OCI-LY7 (cell line): Measurements from ENCODE around the gene TPR. TPM values are rescaled to one million over a fixed set of nuclear protein-coding genes. Genes with fewer than 3 reads are reported as not detected.

Experiments
- BruUV-seq: library from RNA; stranded (reverse); fragments of 400-500 nt; replicated peaks from 2 replicates; lab custom pipeline; 2021; lab: Mats Ljungman, UMichigan
- CTCF ChIA-PET: fragments of 300-600 bp; sonication (Branson Sonifier 250); formaldehyde crosslinking; loops from one replicate; lab custom pipeline; 2022; ENCODE audit warnings: antibody characterized with exemption; ENCODE audit not compliant: unreplicated experiment; lab: Charles Lee
- POLR2A ChIA-PET: fragments of 300-600 bp; sonication (Branson Sonifier 250); formaldehyde crosslinking; loops from one replicate; lab custom pipeline; 2022; ENCODE audit warnings: antibody characterized with exemption; lab: Charles Lee
- DNase-seq: peaks from one replicate; pipeline ENCODE4 v3.0.0-alpha.2; 2015; ENCODE audit warnings: low spot score
- H2AFZ ChIP-seq: fragments of 200-600 bp; sonication (generic), shearing (Covaris generic); 2 replicates; pipeline ENCODE4 v1.6.1; 2014; ENCODE audit warnings: mild to moderate bottlenecking, antibody characterized with exemption, low read length, moderate library complexity
- H3K27ac ChIP-seq: fragments of 200-600 bp; sonication (generic); 2 replicates; pipeline ENCODE4 v1.5.1; 2014; ENCODE audit warnings: mixed run types, low read depth, mild to moderate bottlenecking, moderate library complexity, low read length, inconsistent platforms; ENCODE audit not compliant: poor library complexity, severe bottlenecking
- H3K36me3 ChIP-seq: fragments of 200-600 bp; sonication (generic); 2 replicates; pipeline ENCODE4 v1.6.1; 2014; ENCODE audit warnings: mild to moderate bottlenecking, antibody characterized with exemption, low read length, moderate library complexity, mixed read lengths; ENCODE audit not compliant: insufficient read depth
- H3K4me1 ChIP-seq: fragments of 200-600 bp; sonication (generic); 2 replicates; pipeline ENCODE4 v1.5.1; 2014; ENCODE audit warnings: mild to moderate bottlenecking, low read length; ENCODE audit not compliant: insufficient read depth, poor library complexity, severe bottlenecking
- H3K4me2 ChIP-seq: fragments of 200-600 bp; sonication (generic); 2 replicates; pipeline ENCODE4 v1.6.1; 2014; ENCODE audit warnings: mild to moderate bottlenecking, low read length
- H3K4me3 ChIP-seq: fragments of 200-600 bp; sonication (generic); 2 replicates; pipeline ENCODE4 v1.5.1; 2014; ENCODE audit warnings: mild to moderate bottlenecking, low read depth, low read length; ENCODE audit not compliant: poor library complexity, severe bottlenecking
- H3K79me2 ChIP-seq: fragments of 200-600 bp; sonication (generic); 2 replicates; pipeline ENCODE4 v1.6.1; 2016; ENCODE audit warnings: low read depth, mild to moderate bottlenecking, low read length, moderate library complexity, mixed read lengths; ENCODE audit not compliant: insufficient read depth
- H3K9me2 ChIP-seq: fragments of 200-600 bp; sonication (generic); 2 replicates; pipeline ENCODE4 v1.6.1; 2016; ENCODE audit warnings: mild to moderate bottlenecking, low read length, mixed read lengths; ENCODE audit not compliant: insufficient read depth
- H3K9me3 ChIP-seq: fragments of 200-600 bp; sonication (generic); 2 replicates; pipeline ENCODE4 v1.6.1; 2014; ENCODE audit warnings: mild to moderate bottlenecking, mixed run types, low read length, mixed read lengths
- H4K20me1 ChIP-seq: fragments of 200-600 bp; sonication (generic); 2 replicates; pipeline ENCODE4 v1.6.1; 2014; ENCODE audit warnings: mild to moderate bottlenecking, antibody characterized with exemption, low read length, moderate library complexity, mixed read lengths; ENCODE audit not compliant: insufficient read depth
- CTCF ChIP-seq: fragments of 200-600 bp; sonication (generic); conservative IDR thresholded peaks from 2 replicates; pipeline ENCODE4 v1.5.1; 2014; ENCODE audit warnings: mild to moderate bottlenecking, antibody characterized with exemption, low read length, moderate library complexity, mixed read lengths
- EZH2phosphoT487 ChIP-seq: fragments of 200-600 bp; sonication (generic); IDR thresholded peaks from 2 replicates; pipeline ENCODE4 v1.6.1; 2018; ENCODE audit warnings: low read depth, borderline replicate concordance, mild to moderate bottlenecking, mixed run types, antibody characterized with exemption, low read length, moderate library complexity, mixed read lengths
- intact Hi-C: fragments of 100-400 bp; cut with micrococcal nuclease; formaldehyde crosslinking; loops from one replicate; pipeline ENCODE4 v1.10.0; 2022; ENCODE audit not compliant: unreplicated experiment
- total RNA-seq, 2 experiments: library from RNA; depleted of rRNA in 1 of 2; stranded (reverse); fragments of >200 nt in 1 of 2; shearing (Covaris generic) in 1 of 2; gene quantifications; 2 replicates each; pipeline ENCODE4 v1.2.3, GENCODE V29; 2014 to 2022

The TPR gene
- total RNA-seq, 2 experiments from 2014 or later, result 92.1 to 136 TPM

GRCh38 chr1:186282466-186282865, 92.6 kb downstream of the TPR start:
- intact Hi-C loops, result no loop called here
- no peak overlapping the region for H2AFZ ChIP-seq
- ChIA-PET POLR2A (interaction anchor here (0.6 to 1.0 kb wide), 2 partner anchors 9 to 209 kb away, joined by 3 read pairs; no protein-coding TSS in a partner anchor), CTCF (no interaction called here)
- H3K79me2 ChIP-seq, result no peaks in the 10 kb centered on the region
- TF ChIP-seq CTCF, result no peak
- no peak for TF ChIP-seq EZH2phosphoT487
- no peak overlapping the region for H3K27ac ChIP-seq
- no peaks in the 10 kb centered on the region for H3K9me2 ChIP-seq
- no peak overlapping the region for H3K4me2 ChIP-seq
- no peaks in the 10 kb centered on the region for H3K4me1 ChIP-seq
- H4K20me1 ChIP-seq, result no peaks in the 10 kb centered on the region
- BruUV-seq, result no TSS peak
- H3K36me3 ChIP-seq, result no peaks in the 10 kb centered on the region
- no peak overlapping the region for H3K4me3 ChIP-seq
- no peaks in the 10 kb centered on the region for H3K9me3 ChIP-seq
- DNase-seq, result no peak

- CTCF ChIA-PET, result no interaction called here
- no peak overlapping the region for H3K4me2 ChIP-seq
- TF ChIP-seq EZH2phosphoT487 (no peak), CTCF (no peak)
- no peaks in the 10 kb centered on the region for H3K4me1 ChIP-seq
- no peak overlapping the region for H3K27ac ChIP-seq
- no peak overlapping the region for H3K4me3 ChIP-seq
- H2AFZ ChIP-seq, result no peak overlapping the region
- H3K9me3 ChIP-seq, result no peaks in the 10 kb centered on the region
- POLR2A ChIA-PET, result interaction anchor here (0.7 to 1.1 kb wide), 5 partner anchors 9 to 549 kb away, joined by 3 read pairs; no protein-coding TSS in a partner anchor
- DNase-seq, result no peak
- BruUV-seq, result no TSS peak
- intact Hi-C loops, result no loop called here
- H3K79me2 ChIP-seq, result no peaks in the 10 kb centered on the region
- H4K20me1 ChIP-seq, result no peaks in the 10 kb centered on the region
- H3K36me3 ChIP-seq, result no peaks in the 10 kb centered on the region
- H3K9me2 ChIP-seq, result no peaks in the 10 kb centered on the region
These were observed 99.2 kb downstream of the TPR start for GRCh38 chr1:186275822-186276221.

- POLR2A ChIA-PET, result no interaction called here
- H3K36me3 ChIP-seq, result no peaks in the 10 kb centered on the region
- no TSS peak for BruUV-seq
- TF ChIP-seq CTCF (0 out of 2 replicates have a peak, but pooled peaks have one; percentile 21), EZH2phosphoT487 (no peak)
- H3K4me1 ChIP-seq, result no peaks in the 10 kb centered on the region
- H4K20me1 ChIP-seq, result no peaks in the 10 kb centered on the region
- H3K9me2 ChIP-seq, result no peaks in the 10 kb centered on the region
- no peak overlapping the region for H3K27ac ChIP-seq
- no peak for DNase-seq
- no peak overlapping the region for H2AFZ ChIP-seq
- CTCF ChIA-PET, result no interaction called here
- H3K4me3 ChIP-seq, result no peak overlapping the region
- no peaks in the 10 kb centered on the region for H3K9me3 ChIP-seq
- intact Hi-C loops, result no loop called here
- H3K79me2 ChIP-seq, result no peaks in the 10 kb centered on the region
- no peak overlapping the region for H3K4me2 ChIP-seq
These were observed 102.6 kb downstream of the TPR start for GRCh38 chr1:186272486-186272885.
